GM21737 (cell line): ENCODE data around the gene MICAL2.

Experiments used
- ATAC-seq: cut with Tn5 transposase; IDR thresholded peaks from one replicate; pipeline ENCODE4 v1.9.1; 2021; ENCODE audit warnings: mild to moderate bottlenecking, moderate library complexity; ENCODE audit not compliant: unreplicated experiment

The MICAL2 gene

DNA sequence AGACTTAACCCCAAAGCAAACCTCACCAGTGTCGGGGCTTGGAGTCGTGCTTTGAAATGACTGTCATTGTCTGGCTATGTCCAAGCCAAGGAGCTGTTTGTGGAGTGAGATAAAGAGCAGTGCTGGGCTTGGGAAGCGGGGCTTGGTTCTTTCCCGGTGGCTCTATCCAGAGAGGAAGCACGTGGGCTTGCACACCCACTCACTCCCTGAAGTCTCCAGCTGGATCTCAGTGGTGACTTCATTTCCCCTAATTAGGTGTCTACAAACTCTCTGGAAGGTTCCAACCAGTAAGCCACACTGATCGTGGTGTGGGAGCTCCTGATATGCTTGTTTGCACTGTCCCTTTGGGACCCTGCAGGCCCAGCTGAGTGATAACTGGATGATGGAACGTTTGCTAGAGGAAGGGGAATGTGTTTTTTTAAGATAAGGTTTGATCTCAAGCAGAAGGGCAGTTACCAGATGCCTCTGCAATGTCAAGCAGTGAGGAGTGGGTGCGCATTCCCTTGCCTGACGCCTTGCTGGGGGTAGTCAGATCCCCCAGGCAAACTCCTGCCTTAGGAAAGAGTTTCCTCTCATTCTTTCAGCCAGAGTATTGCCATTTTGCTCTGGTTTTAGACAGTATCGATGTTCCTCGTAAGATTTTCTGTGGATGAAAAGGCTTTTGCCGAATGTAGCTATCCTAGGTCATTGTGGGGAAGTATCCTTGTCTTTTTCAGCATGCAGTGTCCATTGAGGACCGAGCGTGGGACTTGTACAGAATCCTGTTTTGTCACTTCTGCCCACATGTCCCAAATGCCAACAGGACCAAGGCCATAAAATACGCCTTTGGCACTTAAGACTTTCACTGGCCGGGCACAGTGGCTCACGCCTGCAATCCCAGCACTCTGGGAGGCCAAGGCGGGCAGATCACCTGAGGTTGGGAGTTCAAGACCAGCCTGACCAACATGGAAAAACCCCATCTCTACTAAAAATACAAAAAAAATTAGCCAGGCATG is 90.9 kb downstream of the MICAL2 start:
- ATAC-seq, result no peak

DNA sequence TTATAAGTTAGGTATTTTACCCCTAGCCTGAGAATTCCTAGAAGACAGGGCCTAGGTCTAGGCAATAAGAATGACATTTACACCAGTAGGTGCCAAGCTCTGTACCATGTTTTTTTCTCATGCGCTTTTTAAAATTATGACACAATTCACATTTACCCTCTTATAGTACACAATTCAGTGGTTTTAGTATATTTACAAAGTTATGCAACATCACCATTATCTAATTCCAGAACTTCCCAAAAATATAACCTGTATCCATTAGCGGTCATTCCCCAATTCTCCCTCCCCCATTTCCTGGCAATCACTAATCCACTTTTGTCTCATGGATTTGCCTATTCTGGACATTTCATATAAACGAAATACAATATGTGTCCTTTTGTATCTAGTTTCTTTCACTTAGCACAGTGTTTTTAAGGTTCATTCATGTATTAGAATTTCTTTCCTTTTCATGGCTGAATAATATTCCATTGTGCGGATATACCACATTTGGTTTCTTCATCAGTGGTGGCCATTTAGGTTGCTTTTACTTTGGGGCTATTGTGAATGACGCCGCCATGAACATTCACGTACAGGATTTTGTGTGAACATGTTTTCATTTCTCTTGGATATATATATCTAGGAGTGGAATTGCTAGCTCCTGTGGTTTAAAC is 92.4 kb downstream of the MICAL2 start:
- no peak for ATAC-seq

DNA sequence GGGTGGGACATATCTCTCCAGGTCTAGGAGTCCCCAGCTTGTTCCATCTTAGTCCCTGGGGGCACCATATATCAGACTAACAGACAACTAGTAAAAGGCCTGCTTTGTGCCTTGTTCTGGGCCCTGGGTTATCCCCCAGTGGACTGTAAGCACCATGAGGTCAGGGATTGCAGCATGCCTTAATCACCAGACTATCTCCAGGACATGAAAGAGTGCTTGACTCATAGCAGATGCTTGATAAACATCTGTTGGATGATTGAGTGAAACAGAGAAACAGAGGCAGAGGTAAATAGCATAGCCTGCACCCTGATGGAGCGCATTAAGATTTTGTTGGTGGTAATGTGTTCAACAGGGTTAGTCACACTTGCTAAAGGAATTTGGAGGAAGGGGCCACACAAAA is 94.1 kb downstream of the MICAL2 start:
- ATAC-seq, result no peak

GRCh38 chr11:12205330-12205729 is 94.9 kb downstream of the MICAL2 start:
- ATAC-seq, result no peak

GRCh38 chr11:12206529-12206928 is 96.1 kb downstream of the MICAL2 start:
- ATAC-seq, result no peak

DNA sequence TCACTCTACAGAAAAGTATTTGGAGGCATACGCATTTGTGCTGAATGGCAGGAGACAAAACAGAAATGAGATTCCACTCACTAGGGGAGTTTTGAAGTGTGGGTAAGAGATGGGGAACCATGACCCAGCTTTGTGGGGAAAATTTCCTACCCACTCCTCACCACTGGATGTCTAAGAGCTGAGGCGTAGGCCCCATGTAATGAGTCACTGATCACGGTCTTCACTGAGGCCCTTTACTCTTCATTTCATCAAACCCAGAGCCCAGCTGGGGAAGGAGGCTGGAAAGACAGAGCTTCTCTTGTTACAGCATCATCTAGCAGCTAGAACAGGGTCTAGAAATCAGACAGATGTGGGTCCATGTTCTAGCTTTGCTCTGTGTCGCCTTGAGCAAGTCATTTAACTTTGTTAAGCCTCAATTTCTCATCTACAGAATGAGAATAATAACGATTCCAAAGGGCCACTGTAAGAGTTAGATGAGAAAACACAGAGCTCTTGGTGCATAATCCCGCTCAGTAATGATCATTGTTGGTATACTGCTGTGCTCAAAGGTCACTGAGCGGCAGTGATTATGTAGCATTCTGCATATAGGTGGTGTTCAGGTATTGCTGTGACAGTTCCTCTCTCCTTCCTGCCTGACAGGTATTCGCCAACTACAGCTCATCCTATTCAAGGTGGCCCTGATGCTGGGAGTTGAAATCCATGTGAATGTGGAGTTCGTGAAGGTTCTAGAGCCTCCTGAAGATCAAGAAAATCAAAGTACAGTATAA is 97.2 kb downstream of the MICAL2 start:
- ATAC-seq, result no peak

DNA sequence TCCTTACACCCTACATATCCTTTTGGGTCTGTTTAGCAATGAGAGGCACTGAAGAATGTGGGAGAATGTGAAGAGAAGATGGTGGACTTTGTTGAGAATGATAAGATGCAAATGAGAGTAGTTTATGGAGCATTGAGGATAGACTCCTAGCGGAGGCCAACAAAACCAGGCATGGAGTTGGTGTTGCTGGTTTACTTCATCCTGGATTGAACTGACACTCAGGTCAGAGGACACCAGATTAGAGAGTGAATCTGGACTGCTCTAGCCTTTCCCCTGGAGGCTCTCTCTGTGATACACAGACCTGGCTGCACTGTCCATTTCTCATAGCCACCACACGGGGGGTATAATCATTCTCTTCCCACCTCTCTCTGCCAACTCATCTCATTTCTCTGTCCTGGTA is 98.7 kb downstream of the MICAL2 start:
- ATAC-seq, result no peak

GRCh38 chr11:12210200-12210599 is 99.8 kb downstream of the MICAL2 start:
- no peak for ATAC-seq

GRCh38 chr11:12211331-12212065 is 101.1 kb downstream of the MICAL2 start:
- ATAC-seq, result no peak

GRCh38 chr11:12212174-12212820 is 101.9 kb downstream of the MICAL2 start:
- ATAC-seq, result no peak

DNA sequence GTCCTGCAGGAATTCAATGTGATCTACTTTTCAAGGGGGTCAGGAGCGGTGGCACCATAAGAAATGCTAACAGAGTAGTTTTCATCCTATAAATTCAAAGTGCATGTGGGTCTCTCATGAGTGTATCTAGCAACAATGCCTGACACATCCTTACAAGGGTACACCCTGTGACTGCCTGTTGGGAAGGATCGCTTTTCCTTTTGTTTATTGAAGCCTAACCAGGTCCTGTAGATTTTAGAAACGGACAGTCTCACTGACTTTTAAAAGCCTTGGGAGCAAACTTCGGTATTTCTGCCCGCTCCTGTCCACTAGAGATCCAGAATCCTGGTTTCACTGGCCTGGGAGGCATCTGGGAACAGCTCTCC is 102.4 kb downstream of the MICAL2 start:
- no peak for ATAC-seq

DNA sequence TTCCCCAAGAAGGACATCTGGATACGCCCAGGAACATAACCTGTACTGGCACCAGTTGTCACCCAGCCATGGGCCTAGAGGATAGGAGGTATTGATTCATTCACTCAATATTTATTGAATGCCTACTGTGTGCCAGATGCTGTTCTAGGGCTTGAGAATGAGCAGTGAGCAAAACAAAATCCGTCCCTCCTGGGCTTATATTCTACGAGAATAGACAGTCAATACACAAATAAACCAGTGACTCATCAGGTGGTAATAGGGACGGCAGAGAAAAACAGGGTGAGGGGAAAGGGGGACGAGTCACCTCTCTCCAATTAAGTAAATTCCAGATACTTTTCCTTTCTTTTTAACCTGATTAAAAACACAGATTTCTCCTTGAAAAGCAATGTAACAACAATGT is 103.5 kb downstream of the MICAL2 start:
- no peak for ATAC-seq

DNA sequence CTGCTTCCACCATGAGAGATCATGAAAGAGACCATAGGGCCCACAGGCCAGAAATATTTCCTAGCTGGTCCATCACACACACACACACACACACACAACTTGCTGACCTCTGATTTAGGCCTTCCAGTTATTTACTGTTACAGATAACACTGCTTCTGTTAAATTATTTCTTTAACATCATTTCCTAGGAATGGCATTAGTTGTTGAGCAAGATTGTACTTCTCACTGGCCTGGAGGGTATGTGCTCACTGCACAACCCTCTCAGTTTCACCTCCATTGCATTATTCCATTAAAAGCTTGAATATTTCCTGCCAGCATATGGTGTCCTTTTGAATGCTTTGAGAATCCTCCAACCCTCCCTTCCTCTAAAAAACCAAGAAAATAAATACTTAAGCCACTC is 104.4 kb downstream of the MICAL2 start:
- ATAC-seq, result no peak

- ATAC-seq, result no peak
Measured at GRCh38 chr11:12215181-12215593, 104.8 kb downstream of the MICAL2 start.

GRCh38 chr11:12216041-12216451 is 105.7 kb downstream of the MICAL2 start:
- no peak for ATAC-seq

DNA sequence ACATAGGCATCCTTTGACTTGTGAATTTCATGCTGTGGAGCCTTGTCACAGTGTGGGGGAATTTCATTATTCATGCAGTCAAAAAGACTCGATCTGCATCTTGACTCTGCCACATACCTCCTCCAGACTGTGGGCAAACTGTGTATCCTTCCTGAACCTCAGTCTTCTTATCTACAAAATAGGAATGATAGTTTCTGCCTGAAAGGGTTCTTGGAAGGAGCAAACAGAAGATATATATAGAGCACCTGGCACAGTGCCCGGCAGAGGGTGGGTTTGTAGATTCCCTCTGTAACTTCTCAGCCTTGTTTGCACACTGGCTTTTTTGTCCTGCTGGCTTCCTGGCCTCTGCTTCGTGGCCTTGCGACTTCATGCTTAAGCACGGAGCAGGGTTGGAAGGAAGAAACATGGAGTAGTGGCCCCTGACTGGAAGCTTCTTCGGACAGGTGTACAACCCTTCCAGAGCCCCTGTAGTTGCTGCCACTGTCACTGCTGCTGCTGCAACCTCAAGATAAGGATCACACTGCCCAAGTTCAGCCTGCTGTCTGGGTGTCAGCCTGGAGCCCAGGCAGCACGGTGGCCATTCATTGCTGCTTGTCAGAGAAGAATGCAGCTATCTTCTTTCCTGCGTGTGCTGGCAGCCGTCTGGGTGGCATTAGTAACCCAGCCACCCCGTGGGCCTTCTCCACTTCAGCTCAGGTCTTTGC is 106.4 kb downstream of the MICAL2 start:
- no peak for ATAC-seq

- ATAC-seq, result no peak
Measured at GRCh38 chr11:12217879-12218278, 107.5 kb downstream of the MICAL2 start.

GRCh38 chr11:12218909-12219308 is 108.5 kb downstream of the MICAL2 start:
- ATAC-seq, result no peak

GRCh38 chr11:12219757-12220156 is 109.4 kb downstream of the MICAL2 start:
- no peak for ATAC-seq

- ATAC-seq, result no peak
Measured at GRCh38 chr11:12220305-12220704, 109.9 kb downstream of the MICAL2 start.
